ENCODE measurements around the gene MITF. TPM values are rescaled to one million over a fixed set of nuclear protein-coding genes. Genes with fewer than 3 reads are reported as not detected.

The MITF gene
- polyA plus RNA-seq, 4 donors: 0.22 to 2.2 (median 1.6) TPM

DNA sequence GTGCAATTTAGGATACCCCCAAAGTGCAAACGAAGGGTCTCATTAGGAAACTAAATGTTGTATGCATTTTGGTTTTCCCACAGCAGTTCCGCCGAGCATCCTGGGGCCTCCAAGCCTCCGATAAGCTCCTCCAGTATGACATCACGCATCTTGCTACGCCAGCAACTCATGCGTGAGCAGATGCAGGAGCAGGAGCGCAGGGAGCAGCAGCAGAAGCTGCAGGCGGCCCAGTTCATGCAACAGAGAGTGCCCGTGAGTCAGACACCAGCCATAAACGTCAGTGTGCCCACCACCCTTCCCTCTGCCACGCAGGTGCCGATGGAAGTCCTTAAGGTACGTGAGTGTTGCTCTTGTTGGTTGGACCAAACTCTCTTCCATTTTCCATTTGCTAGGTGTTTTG, 139.8 kb downstream of the MITF start:
- Histone ChIP-seq H3K27ac (ENCODE audit: low read depth in 1 of 3, low read length in 2 of 3) (no peak overlapping the region), H3K27me3 (ENCODE audit: control insufficient read depth in 3 of 3, insufficient read depth in 3 of 3, low read length in 3 of 3) (no peaks in the 10 kb centered on the region), H3K36me3 (ENCODE audit: control insufficient read depth in 3 of 3, insufficient read depth in 2 of 3, low read depth in 1 of 3, low read length in 3 of 3) (no peaks in the 10 kb centered on the region), H3K9me3 (ENCODE audit: control insufficient read depth in 2 of 2, insufficient read depth in 1 of 2, low read depth in 1 of 2, low read length in 1 of 2) (no peaks in the 10 kb centered on the region), H3K4me1 (ENCODE audit: control insufficient read depth in 3 of 3, insufficient read depth in 2 of 3, low read depth in 1 of 3, low read length in 2 of 3) (no peaks in the 10 kb centered on the region), H3K4me3 (ENCODE audit: low read depth in 1 of 3, low read length in 3 of 3) (no peak overlapping the region)
- WGBS, 3 donors: 91 to 95% (median 91%) methylated on average over 14 of the region's 14 CpGs
- DNase-seq: no peak
- FAIRE-seq: no peak

DNA sequence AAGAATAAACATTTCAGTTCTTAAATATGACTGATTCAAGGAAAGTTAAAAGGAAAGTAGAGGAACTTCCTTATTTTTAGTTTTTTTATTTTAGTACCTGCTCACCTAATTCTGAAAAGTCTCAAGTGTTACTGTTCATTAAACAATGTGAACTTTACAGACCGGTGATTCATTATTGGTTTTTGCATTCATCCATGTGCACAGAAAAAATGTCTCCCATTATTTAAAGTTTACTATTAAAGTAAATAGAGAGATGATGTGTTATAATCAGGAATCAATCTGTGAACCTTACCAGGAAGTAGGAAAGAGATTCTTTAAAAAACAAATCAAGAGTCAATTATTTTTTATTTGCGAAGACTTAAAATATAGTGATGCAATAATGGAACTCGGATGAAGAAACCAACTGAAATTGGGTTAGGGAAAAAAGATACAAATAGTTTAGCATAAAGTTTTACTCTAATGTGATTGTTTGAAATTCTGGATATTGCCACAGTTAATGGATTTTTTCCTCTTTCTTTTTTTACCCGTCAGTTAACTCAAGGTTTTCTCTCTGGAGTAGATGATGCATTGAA, 140.9 kb downstream of the MITF start:
- DNase-seq (no peak), FAIRE-seq (peak; percentile 10)
- no peaks in the 10 kb centered on the region for H3K4me1 ChIP-seq (ENCODE audit: control insufficient read depth in 3 of 3, insufficient read depth in 2 of 3, low read depth in 1 of 3, low read length in 2 of 3)
- H3K9me3 ChIP-seq (ENCODE audit: control insufficient read depth in 2 of 2, insufficient read depth in 1 of 2, low read depth in 1 of 2, low read length in 1 of 2): no peaks in the 10 kb centered on the region
- 83 to 87% (median 83%) methylated on average over 4 of the region's 4 CpGs for WGBS, 3 donors
- no peaks in the 10 kb centered on the region for H3K27me3 ChIP-seq (ENCODE audit: control insufficient read depth in 3 of 3, insufficient read depth in 3 of 3, low read length in 3 of 3)
- no peaks in the 10 kb centered on the region for H3K36me3 ChIP-seq (ENCODE audit: control insufficient read depth in 3 of 3, insufficient read depth in 2 of 3, low read depth in 1 of 3, low read length in 3 of 3)
- no peak overlapping the region for H3K4me3 ChIP-seq (ENCODE audit: low read depth in 1 of 3, low read length in 3 of 3)
- H3K27ac ChIP-seq (ENCODE audit: low read depth in 1 of 3, low read length in 2 of 3): no peak overlapping the region

DNA sequence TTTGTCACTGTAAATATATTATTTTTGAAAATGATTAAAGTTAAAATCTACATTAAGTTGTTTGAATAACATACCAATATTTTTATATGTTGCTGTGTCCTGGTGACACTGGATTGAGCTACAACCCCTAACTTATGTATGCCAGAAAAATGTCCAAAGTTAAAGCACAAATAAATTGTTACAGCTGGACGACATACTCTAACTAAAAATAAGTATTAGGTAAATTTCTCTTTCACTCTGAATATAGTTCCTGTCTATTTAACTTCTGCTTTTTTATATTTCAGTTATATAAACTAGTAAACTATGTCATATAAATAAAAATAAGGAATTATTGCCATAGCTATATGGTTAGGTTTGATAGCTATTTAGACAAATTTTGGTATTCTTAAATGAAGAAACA, 141.8 kb downstream of the MITF start:
- WGBS, 3 donors: 56 to 82% (median 69%) methylated on average over 1 of the region's 1 CpG
- no peak for FAIRE-seq
- Histone ChIP-seq H3K4me3 (ENCODE audit: low read depth in 1 of 3, low read length in 3 of 3) (no peak overlapping the region), H3K27ac (ENCODE audit: low read depth in 1 of 3, low read length in 2 of 3) (no peak overlapping the region), H3K36me3 (ENCODE audit: control insufficient read depth in 3 of 3, insufficient read depth in 2 of 3, low read depth in 1 of 3, low read length in 3 of 3) (no peaks in the 10 kb centered on the region), H3K4me1 (ENCODE audit: control insufficient read depth in 3 of 3, insufficient read depth in 2 of 3, low read depth in 1 of 3, low read length in 2 of 3) (no peaks in the 10 kb centered on the region), H3K9me3 (ENCODE audit: control insufficient read depth in 2 of 2, insufficient read depth in 1 of 2, low read depth in 1 of 2, low read length in 1 of 2) (no peaks in the 10 kb centered on the region), H3K27me3 (ENCODE audit: control insufficient read depth in 3 of 3, insufficient read depth in 3 of 3, low read length in 3 of 3) (no peaks in the 10 kb centered on the region)
- DNase-seq: no peak

DNA sequence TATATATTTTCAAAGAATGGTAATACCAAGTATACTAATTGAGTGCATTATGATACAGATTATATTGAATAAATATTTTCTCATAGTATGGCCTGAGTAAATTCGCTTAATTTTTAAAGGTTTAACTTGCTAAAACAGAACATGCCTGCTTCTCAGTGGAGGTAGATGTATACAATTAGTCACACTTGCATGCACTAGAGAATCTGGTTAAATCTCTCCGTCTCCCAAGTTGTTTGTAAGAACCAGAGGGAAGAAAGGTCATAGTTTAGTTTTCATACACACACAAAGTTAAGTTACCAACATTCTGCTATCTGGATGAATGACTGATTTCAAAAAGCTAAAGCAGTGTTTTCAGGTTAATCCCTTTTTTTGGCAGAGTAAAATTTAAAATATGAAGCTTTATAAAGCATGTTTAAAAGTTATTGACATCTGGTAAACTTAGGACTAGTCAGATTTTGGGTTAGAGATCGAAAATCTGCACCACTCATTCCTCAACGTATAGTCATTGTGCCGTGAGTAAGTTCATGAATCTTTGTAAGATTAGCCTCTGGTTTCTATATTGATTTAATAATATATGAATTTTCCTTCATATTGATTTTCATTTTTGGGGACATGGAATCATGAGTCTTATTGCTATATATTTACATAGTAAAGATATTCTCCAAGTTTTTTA, 142.6 kb downstream of the MITF start:
- FAIRE-seq (no peak), DNase-seq (no peak)
- no peak overlapping the region for H3K4me3 ChIP-seq (ENCODE audit: low read depth in 1 of 3, low read length in 3 of 3)
- H3K36me3 ChIP-seq (ENCODE audit: control insufficient read depth in 3 of 3, insufficient read depth in 2 of 3, low read depth in 1 of 3, low read length in 3 of 3): no peaks in the 10 kb centered on the region
- H3K9me3 ChIP-seq (ENCODE audit: control insufficient read depth in 2 of 2, insufficient read depth in 1 of 2, low read depth in 1 of 2, low read length in 1 of 2): no peaks in the 10 kb centered on the region
- H3K4me1 ChIP-seq (ENCODE audit: control insufficient read depth in 3 of 3, insufficient read depth in 2 of 3, low read depth in 1 of 3, low read length in 2 of 3): no peaks in the 10 kb centered on the region
- WGBS, 3 donors: 76 to 81% (median 76%) methylated on average over 5 of the region's 5 CpGs
- no peak overlapping the region for H3K27ac ChIP-seq (ENCODE audit: low read depth in 1 of 3, low read length in 2 of 3)
- H3K27me3 ChIP-seq (ENCODE audit: control insufficient read depth in 3 of 3, insufficient read depth in 3 of 3, low read length in 3 of 3): no peaks in the 10 kb centered on the region

DNA sequence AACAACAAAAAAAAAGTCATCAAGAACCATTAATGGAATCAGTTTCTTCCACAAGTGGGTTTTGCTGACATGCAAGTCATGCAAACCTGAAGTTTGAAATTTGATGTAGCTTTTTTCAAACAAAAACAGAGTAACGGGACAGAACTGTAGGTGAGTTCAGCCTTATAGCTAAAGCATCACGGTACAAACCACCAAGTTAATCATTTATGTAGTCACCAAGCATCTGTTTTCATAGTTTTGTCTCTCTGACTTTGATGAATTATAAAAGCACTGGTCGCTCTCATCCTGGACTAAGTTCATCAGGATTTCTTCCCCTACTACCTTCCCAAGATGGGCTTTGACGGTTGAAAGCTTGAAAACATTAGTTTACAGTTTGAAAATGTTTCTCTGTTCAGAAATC, 143.3 kb downstream of the MITF start:
- Histone ChIP-seq H3K4me1 (ENCODE audit: control insufficient read depth in 3 of 3, insufficient read depth in 2 of 3, low read depth in 1 of 3, low read length in 2 of 3) (no peaks in the 10 kb centered on the region), H3K4me3 (ENCODE audit: low read depth in 1 of 3, low read length in 3 of 3) (no peak overlapping the region), H3K27ac (ENCODE audit: low read depth in 1 of 3, low read length in 2 of 3) (no peak overlapping the region), H3K9me3 (ENCODE audit: control insufficient read depth in 2 of 2, insufficient read depth in 1 of 2, low read depth in 1 of 2, low read length in 1 of 2) (no peaks in the 10 kb centered on the region), H3K27me3 (ENCODE audit: control insufficient read depth in 3 of 3, insufficient read depth in 3 of 3, low read length in 3 of 3) (no peaks in the 10 kb centered on the region), H3K36me3 (ENCODE audit: control insufficient read depth in 3 of 3, insufficient read depth in 2 of 3, low read depth in 1 of 3, low read length in 3 of 3) (no peaks in the 10 kb centered on the region)
- no peak for DNase-seq
- WGBS, 3 donors: 52 to 77% (median 61%) methylated on average over 4 of the region's 4 CpGs
- no peak for FAIRE-seq

DNA sequence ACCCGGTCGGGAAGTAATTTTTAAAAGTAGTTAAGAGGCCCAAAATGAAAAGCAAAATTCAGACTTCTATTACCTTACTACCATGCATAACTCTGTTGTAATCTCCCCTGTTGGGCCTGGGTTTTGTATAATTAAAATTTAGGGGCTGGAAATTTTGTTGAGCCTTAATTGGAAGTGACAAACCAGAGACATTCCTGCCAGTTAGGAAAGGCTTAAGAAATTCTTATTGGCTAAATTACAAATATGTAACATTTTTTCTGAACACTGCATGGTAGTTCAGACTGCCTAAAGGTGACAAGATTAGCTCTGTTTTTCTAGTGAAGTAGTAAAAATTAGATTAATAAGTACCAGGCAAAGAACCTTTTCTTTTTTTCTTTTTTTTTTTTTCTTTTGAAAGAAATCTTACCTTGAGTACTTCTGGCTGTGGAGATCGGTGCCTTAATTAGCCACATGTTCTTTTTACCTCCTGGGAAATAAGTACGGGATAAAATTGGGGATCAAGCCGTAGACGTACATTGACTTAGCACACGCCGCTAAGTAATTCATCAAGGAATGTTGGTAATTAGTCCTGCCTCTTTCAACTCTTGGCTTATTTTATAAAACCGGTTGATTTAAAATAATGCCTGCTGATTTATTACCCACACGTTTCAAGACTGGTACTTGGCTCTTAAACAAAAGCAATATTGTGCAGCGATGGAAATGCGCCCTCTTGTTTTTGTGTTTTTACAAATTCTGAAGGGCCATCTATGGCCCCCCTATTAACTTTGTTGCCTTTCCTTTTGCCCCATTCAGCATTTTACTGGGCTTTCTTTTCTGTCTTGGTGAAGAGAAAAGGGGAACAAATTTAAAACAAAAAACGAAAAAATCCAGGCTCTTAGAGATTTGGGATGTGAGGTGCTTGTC, 149.0 kb downstream of the MITF start:
- Histone ChIP-seq H3K4me3 (ENCODE audit: low read depth in 1 of 3, low read length in 3 of 3) (no peak overlapping the region), H3K36me3 (ENCODE audit: control insufficient read depth in 3 of 3, insufficient read depth in 2 of 3, low read depth in 1 of 3, low read length in 3 of 3) (no peaks in the 10 kb centered on the region), H3K9me3 (ENCODE audit: control insufficient read depth in 2 of 2, insufficient read depth in 1 of 2, low read depth in 1 of 2, low read length in 1 of 2) (no peaks in the 10 kb centered on the region), H3K27ac (ENCODE audit: low read depth in 1 of 3, low read length in 2 of 3) (no peak overlapping the region), H3K27me3 (ENCODE audit: control insufficient read depth in 3 of 3, insufficient read depth in 3 of 3, low read length in 3 of 3) (no peaks in the 10 kb centered on the region), H3K4me1 (ENCODE audit: control insufficient read depth in 3 of 3, insufficient read depth in 2 of 3, low read depth in 1 of 3, low read length in 2 of 3) (no peaks in the 10 kb centered on the region)
- no peak for FAIRE-seq
- DNase-seq: no peak
- 79 to 82% (median 82%) methylated on average over 13 of the region's 13 CpGs for WGBS, 3 donors

DNA sequence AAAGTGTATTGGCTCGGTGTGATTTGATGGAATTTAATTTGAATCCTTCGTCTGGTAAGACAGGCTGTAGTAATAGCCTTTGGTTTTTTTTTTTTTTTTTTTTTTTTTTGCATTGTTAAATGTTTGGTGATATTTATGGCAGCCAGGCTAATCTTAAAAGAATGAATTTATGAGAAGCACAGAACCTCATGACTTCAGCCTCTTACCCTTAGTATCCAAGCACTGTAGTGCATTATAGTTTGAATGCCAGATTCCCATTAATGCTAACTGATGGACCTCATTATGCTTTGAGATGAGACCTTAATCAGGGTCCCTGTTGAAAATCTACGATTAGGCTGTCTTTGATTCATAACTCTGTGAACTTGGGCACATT, 149.7 kb downstream of the MITF start:
- no peaks in the 10 kb centered on the region for H3K36me3 ChIP-seq (ENCODE audit: control insufficient read depth in 3 of 3, insufficient read depth in 2 of 3, low read depth in 1 of 3, low read length in 3 of 3)
- FAIRE-seq (no peak), DNase-seq (no peak)
- H3K4me1 ChIP-seq (ENCODE audit: control insufficient read depth in 3 of 3, insufficient read depth in 2 of 3, low read depth in 1 of 3, low read length in 2 of 3): no peaks in the 10 kb centered on the region
- H3K27me3 ChIP-seq (ENCODE audit: control insufficient read depth in 3 of 3, insufficient read depth in 3 of 3, low read length in 3 of 3): no peaks in the 10 kb centered on the region
- H3K4me3 ChIP-seq (ENCODE audit: low read depth in 1 of 3, low read length in 3 of 3): no peak overlapping the region
- 81 to 87% (median 87%) methylated on average over 3 of the region's 3 CpGs for WGBS, 3 donors
- no peak overlapping the region for H3K27ac ChIP-seq (ENCODE audit: low read depth in 1 of 3, low read length in 2 of 3)
- no peaks in the 10 kb centered on the region for H3K9me3 ChIP-seq (ENCODE audit: control insufficient read depth in 2 of 2, insufficient read depth in 1 of 2, low read depth in 1 of 2, low read length in 1 of 2)

DNA sequence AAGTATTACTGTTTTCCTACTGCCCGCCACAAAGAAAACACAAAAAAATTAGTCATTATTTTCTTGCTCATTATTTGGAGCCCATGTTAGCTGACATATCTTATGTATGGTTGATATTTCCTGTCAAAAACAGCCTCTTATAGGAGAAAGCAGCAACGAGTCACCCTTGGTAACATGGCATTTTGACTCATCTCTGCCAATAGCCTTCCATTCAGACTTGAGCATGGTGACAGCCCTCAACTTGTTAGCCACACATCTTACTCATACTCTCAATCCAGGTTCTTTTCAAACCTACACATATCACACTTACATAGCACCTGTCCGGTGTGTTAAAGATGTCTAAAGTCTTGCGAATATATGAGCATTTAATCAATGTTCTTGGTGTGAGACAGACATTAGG, 150.8 kb downstream of the MITF start:
- H3K9me3 ChIP-seq (ENCODE audit: control insufficient read depth in 2 of 2, insufficient read depth in 1 of 2, low read depth in 1 of 2, low read length in 1 of 2): no peaks in the 10 kb centered on the region
- H3K27ac ChIP-seq (ENCODE audit: low read depth in 1 of 3, low read length in 2 of 3): no peak overlapping the region
- FAIRE-seq: no peak
- no peak for DNase-seq
- WGBS, 3 donors: 81 to 89% (median 82%) methylated on average over 4 of the region's 4 CpGs
- no peaks in the 10 kb centered on the region for H3K36me3 ChIP-seq (ENCODE audit: control insufficient read depth in 3 of 3, insufficient read depth in 2 of 3, low read depth in 1 of 3, low read length in 3 of 3)
- H3K4me3 ChIP-seq (ENCODE audit: low read depth in 1 of 3, low read length in 3 of 3): no peak overlapping the region
- H3K4me1 ChIP-seq (ENCODE audit: control insufficient read depth in 3 of 3, insufficient read depth in 2 of 3, low read depth in 1 of 3, low read length in 2 of 3): no peaks in the 10 kb centered on the region
- no peaks in the 10 kb centered on the region for H3K27me3 ChIP-seq (ENCODE audit: control insufficient read depth in 3 of 3, insufficient read depth in 3 of 3, low read length in 3 of 3)
